PC-3 (cell line): ENCODE data around the gene RBBP8NL. TPM values are rescaled to one million over a fixed set of nuclear protein-coding genes. Genes with fewer than 3 reads are reported as not detected.

Experiments
- ATAC-seq: fragments of 200-7000 bp; cut with Tn5 transposase; 2 replicates; pipeline ENCODE4 v1.9.1; 2020; ENCODE audit warnings: mild to moderate bottlenecking, moderate library complexity
- BruUV-seq: library from RNA; stranded (reverse); fragments of 400-500 nt; replicated peaks from 2 replicates; lab custom pipeline; 2021; lab: Mats Ljungman, UMichigan
- CTCF ChIA-PET: fragments of 300-600 bp; sonication (Branson Sonifier 250); formaldehyde crosslinking; loops from one replicate; lab custom pipeline; 2022; ENCODE audit warnings: antibody characterized with exemption; lab: Charles Lee
- POLR2A ChIA-PET: fragments of 300-600 bp; sonication (Branson Sonifier 250); formaldehyde crosslinking; loops from one replicate; lab custom pipeline; 2022; ENCODE audit warnings: antibody characterized with exemption; ENCODE audit not compliant: unreplicated experiment; lab: Charles Lee
- DNase-seq: peaks from one replicate; pipeline ENCODE4 v3.0.0-alpha.2; 2015
- H2AFZ ChIP-seq: fragments of 300-600 bp; sonication (generic); 2 replicates; pipeline ENCODE4 v1.6.0; 2016; ENCODE audit warnings: antibody characterized with exemption, low read length
- H3F3A ChIP-seq: fragments of 300-600 bp; sonication (generic); one replicate; pipeline ENCODE4 v1.6.0; 2017; ENCODE audit warnings: antibody characterized with exemption, low read length, control low read depth, mild to moderate bottlenecking; ENCODE audit not compliant: unreplicated experiment
- H3K27ac ChIP-seq: fragments of 300-600 bp; sonication (generic); 2 replicates; pipeline ENCODE4 v1.5.1; 2016; ENCODE audit warnings: mild to moderate bottlenecking, low read length
- H3K27me3 ChIP-seq: fragments of 300-600 bp; sonication (generic); 2 replicates; pipeline ENCODE4 v1.6.1; 2016; ENCODE audit warnings: low read length, mixed read lengths
- H3K36me3 ChIP-seq: fragments of 300-600 bp; sonication (generic); 2 replicates; pipeline ENCODE4 v1.6.1; 2016; ENCODE audit warnings: low read depth, mixed run types, low read length, mixed read lengths
- H3K4me1 ChIP-seq: fragments of 300-600 bp; sonication (generic); 2 replicates; pipeline ENCODE4 v1.5.1; 2016; ENCODE audit warnings: low read length; ENCODE audit not compliant: insufficient read depth
- H3K4me2 ChIP-seq: fragments of 300-600 bp; sonication (generic); 2 replicates; pipeline ENCODE4 v1.6.0; 2016; ENCODE audit warnings: low read length
- H3K4me3 ChIP-seq: fragments of 300-600 bp; sonication (generic); 2 replicates; pipeline ENCODE4 v1.5.1; 2016; ENCODE audit warnings: mild to moderate bottlenecking, low read length, mixed read lengths
- H3K79me2 ChIP-seq: fragments of 300-600 bp; sonication (generic); 2 replicates; pipeline ENCODE4 v1.6.1; 2017; ENCODE audit warnings: low read length, mixed read lengths
- H3K9ac ChIP-seq: fragments of 300-600 bp; sonication (generic); 2 replicates; pipeline ENCODE4 v1.6.0; 2016; ENCODE audit warnings: mild to moderate bottlenecking, low read length
- H3K9me2 ChIP-seq: fragments of 300-600 bp; sonication (generic); replicated peaks from 2 replicates; pipeline ENCODE4 v1.6.1; 2016; ENCODE audit warnings: mixed run types, low read length, mixed read lengths
- H3K9me3 ChIP-seq: fragments of 300-600 bp; sonication (generic); 2 replicates; pipeline ENCODE4 v1.6.1; 2016; ENCODE audit warnings: low read length, mixed read lengths
- H4K20me1 ChIP-seq: fragments of 300-600 bp; sonication (generic); 2 replicates; pipeline ENCODE4 v1.6.1; 2016; ENCODE audit warnings: low read length, mixed read lengths
- CTCF ChIP-seq: fragments of 300-600 bp; sonication (generic); conservative IDR thresholded peaks from 2 replicates; pipeline ENCODE4 v1.5.1; 2017; ENCODE audit warnings: antibody characterized with exemption, low read depth, mild to moderate bottlenecking, low read length
- EZH2 ChIP-seq: fragments of 300-600 bp; sonication (generic); IDR thresholded peaks from one replicate; pipeline ENCODE4 v1.6.1; 2017; ENCODE audit warnings: antibody characterized with exemption, mild to moderate bottlenecking, low read length; ENCODE audit not compliant: unreplicated experiment
- EZH2phosphoT487 ChIP-seq: fragments of 300-600 bp; sonication (generic); IDR thresholded peaks from 2 replicates; pipeline ENCODE4 v1.6.1; 2018; ENCODE audit warnings: mild to moderate bottlenecking, antibody characterized with exemption, low read length, borderline replicate concordance
- intact Hi-C: fragments of 100-400 bp; cut with micrococcal nuclease; formaldehyde crosslinking; loops from 2 replicates; pipeline ENCODE4 v1.9.0; 2023
- total RNA-seq: library from RNA; depleted of rRNA; stranded (reverse); fragments of >200 nt; gene quantifications from 2 replicates; pipeline ENCODE4 v1.2.3, GENCODE V29; 2014

Gene RBBP8NL
- total RNA-seq, 1 experiment from 2014 or later: 9.4 TPM

- intact Hi-C loops: no loop called here
- no peak overlapping the region for H2AFZ ChIP-seq
- no peaks in the 10 kb centered on the region for H3K79me2 ChIP-seq
- CTCF ChIA-PET: no interaction called here
- no peaks in the 10 kb centered on the region for H3F3A ChIP-seq
- H3K9ac ChIP-seq: no peak overlapping the region
- no peaks in the 10 kb centered on the region for H3K27me3 ChIP-seq
- H3K36me3 ChIP-seq: no peaks in the 10 kb centered on the region
- H3K4me3 ChIP-seq: no peak overlapping the region
- H3K9me2 ChIP-seq: no peaks in the 10 kb centered on the region
- H3K9me3 ChIP-seq: no peaks in the 10 kb centered on the region
- POLR2A ChIA-PET: no interaction called here
- H3K4me2 ChIP-seq: no peak overlapping the region
- H3K27ac ChIP-seq: no peak overlapping the region
- no peaks in the 10 kb centered on the region for H4K20me1 ChIP-seq
- no peak for TF ChIP-seq EZH2phosphoT487
- TF ChIP-seq CTCF: peak; percentile 48
- H3K4me1 ChIP-seq: no peaks in the 10 kb centered on the region
- no TSS peak for BruUV-seq
- ATAC-seq: peak; percentile 67
- peak; percentile 32 for DNase-seq
Observed at GRCh38 chr20:62449951-62450691, 22.8 kb upstream of the RBBP8NL start.

- Histone ChIP-seq H3K9ac (no peak overlapping the region), H3K4me3 (no peak overlapping the region), H3K4me2 (no peak overlapping the region), H3K27me3 (no peaks in the 10 kb centered on the region), H3K79me2 (no peaks in the 10 kb centered on the region), H3F3A (no peaks in the 10 kb centered on the region), H3K36me3 (no peaks in the 10 kb centered on the region), H4K20me1 (no peaks in the 10 kb centered on the region), H3K9me2 (no peaks in the 10 kb centered on the region), H3K27ac (no peak overlapping the region), H2AFZ (no peak overlapping the region), H3K9me3 (no peaks in the 10 kb centered on the region), H3K4me1 (no peaks in the 10 kb centered on the region)
- TF ChIP-seq CTCF (no peak), EZH2phosphoT487 (no peak), EZH2 (no peak)
- ChIA-PET CTCF (no interaction called here), POLR2A (no interaction called here)
- ATAC-seq (no peak), DNase-seq (no peak)
- BruUV-seq: no TSS peak
- intact Hi-C loops: no loop called here
Observed at GRCh38 chr20:62448788-62449187, 21.4 kb upstream of the RBBP8NL start.

GRCh38 chr20:62448038-62448437 is 20.7 kb upstream of the RBBP8NL start:
- DNase-seq: no peak

More at GRCh38 chr20:62448038-62448437, 20.7 kb upstream of the RBBP8NL start:
- H3K9me2 ChIP-seq: no peaks in the 10 kb centered on the region
- no peaks in the 10 kb centered on the region for H3K36me3 ChIP-seq
- no peak overlapping the region for H3K9ac ChIP-seq
- TF ChIP-seq CTCF (no peak), EZH2phosphoT487 (no peak)
- no peaks in the 10 kb centered on the region for H3F3A ChIP-seq
- H3K9me3 ChIP-seq: no peaks in the 10 kb centered on the region
- H4K20me1 ChIP-seq: no peaks in the 10 kb centered on the region
- no peaks in the 10 kb centered on the region for H3K4me1 ChIP-seq
- ATAC-seq: no peak
- no peaks in the 10 kb centered on the region for H3K27me3 ChIP-seq
- no peaks in the 10 kb centered on the region for H3K79me2 ChIP-seq
- CTCF ChIA-PET: no interaction called here
- BruUV-seq: no TSS peak
- H2AFZ ChIP-seq: no peak overlapping the region
- no peak overlapping the region for H3K4me3 ChIP-seq
- no peak overlapping the region for H3K4me2 ChIP-seq
- H3K27ac ChIP-seq: no peak overlapping the region
- intact Hi-C loops: no loop called here
- POLR2A ChIA-PET: no interaction called here
